Astrocyte of the cerebellum (primary cell): Measurements from ENCODE around the gene PATJ.

Experiments used
- DNase-seq: peaks from one replicate; pipeline ENCODE4 v3.0.0-alpha.2; 2011; ENCODE audit warnings: low read depth
- H3K4me3 ChIP-seq: 2 replicates; pipeline ENCODE4 v1.5.1; 2011; ENCODE audit warnings: mild to moderate bottlenecking, low read depth, low read length, moderate library complexity
- CTCF ChIP-seq: IDR thresholded peaks from 2 replicates; pipeline ENCODE4 v1.5.1; 2012; ENCODE audit warnings: low read length, low read depth, moderate library complexity, mild to moderate bottlenecking; ENCODE audit errors: missing control alignments
- in situ Hi-C: cut with HindIII; loops from 2 replicates; pipeline ENCODE4 v1.10.0; 2017; ENCODE audit warnings: low sequenced_read_pairs

PATJ gene

GRCh38 chr1:62103846-62104245, 361.6 kb downstream of the PATJ start:
- no peak for TF ChIP-seq CTCF
- in situ Hi-C loops: no loop called here
- H3K4me3 ChIP-seq: no peak overlapping the region
- DNase-seq: no peak

GRCh38 chr1:62107923-62108322, 365.6 kb downstream of the PATJ start:
- DNase-seq: no peak
- in situ Hi-C loops: no loop called here
- no peak for TF ChIP-seq CTCF

GRCh38 chr1:62109124-62109523, 366.8 kb downstream of the PATJ start:
- DNase-seq: no peak
- in situ Hi-C loops: no loop called here
- H3K4me3 ChIP-seq: no peak overlapping the region
- TF ChIP-seq CTCF: no peak

More at GRCh38 chr1:62107923-62108322, 365.6 kb downstream of the PATJ start:
- H3K4me3 ChIP-seq: no peak overlapping the region

GRCh38 chr1:62110198-62110817, 368.0 kb downstream of the PATJ start:
- in situ Hi-C loops: no loop called here
- no peak for DNase-seq

GRCh38 chr1:62111084-62111483, 368.8 kb downstream of the PATJ start:
- TF ChIP-seq CTCF: peak; percentile 10
- H3K4me3 ChIP-seq: no peak overlapping the region
- DNase-seq: no peak
- in situ Hi-C loops: no loop called here

More at GRCh38 chr1:62110198-62110817, 368.0 kb downstream of the PATJ start:
- no peak overlapping the region for H3K4me3 ChIP-seq
- no peak for TF ChIP-seq CTCF

- no peak for TF ChIP-seq CTCF
- DNase-seq: no peak
- no peak overlapping the region for H3K4me3 ChIP-seq
- in situ Hi-C loops: no loop called here
Observed at GRCh38 chr1:62113507-62113906, 371.2 kb downstream of the PATJ start.
